WERI-Rb-1 (cell line): Measurements from ENCODE around the gene ELMOD1.

Experiments used
- DNase-seq: peaks from one replicate; pipeline ENCODE4 v3.0.0-alpha.2; 2020
- H3K27ac ChIP-seq: fragments of 250-450 bp; sonication (Bioruptor Pico); 2 replicates; pipeline ENCODE4 v1.5.1; 2020; ENCODE audit warnings: mild to moderate bottlenecking, moderate library complexity
- H3K27me3 ChIP-seq: fragments of 250-450 bp; sonication (Bioruptor Pico); 2 replicates; pipeline ENCODE4 v1.5.1; 2021; ENCODE audit warnings: mild to moderate bottlenecking, low read depth, moderate library complexity; ENCODE audit not compliant: insufficient read depth, severe bottlenecking
- H3K36me3 ChIP-seq: fragments of 250-450 bp; sonication (Bioruptor Pico); 2 replicates; pipeline ENCODE4 v1.5.1; 2020; ENCODE audit warnings: mild to moderate bottlenecking, moderate library complexity
- H3K4me3 ChIP-seq: 2 replicates; pipeline ENCODE4 v1.5.1; 2011; ENCODE audit warnings: low read depth, mild to moderate bottlenecking, control low read depth, low read length
- H3K9me3 ChIP-seq: fragments of 250-450 bp; sonication (Bioruptor Pico); 2 replicates; pipeline ENCODE4 v1.5.1; 2021; ENCODE audit warnings: mild to moderate bottlenecking, moderate library complexity; ENCODE audit not compliant: severe bottlenecking
- TF ChIP-seq, protein P1 (sequence below): IDR thresholded peaks from 2 replicates; pipeline ENCODE4 v1.5.1; 2011; ENCODE audit warnings: low read depth, mild to moderate bottlenecking, control low read depth, inconsistent platforms, low read length

The ELMOD1 gene

GRCh38 chr11:107631931-107632330, 41.0 kb downstream of the ELMOD1 start:
- no peak for DNase-seq
- no peaks in the 10 kb centered on the region for H3K36me3 ChIP-seq
- no peak overlapping the region for H3K27ac ChIP-seq
- H3K4me3 ChIP-seq, result no peak overlapping the region
- H3K9me3 ChIP-seq, result no peaks in the 10 kb centered on the region
- H3K27me3 ChIP-seq, result no peaks in the 10 kb centered on the region
- TF ChIP-seq, protein P1, sequence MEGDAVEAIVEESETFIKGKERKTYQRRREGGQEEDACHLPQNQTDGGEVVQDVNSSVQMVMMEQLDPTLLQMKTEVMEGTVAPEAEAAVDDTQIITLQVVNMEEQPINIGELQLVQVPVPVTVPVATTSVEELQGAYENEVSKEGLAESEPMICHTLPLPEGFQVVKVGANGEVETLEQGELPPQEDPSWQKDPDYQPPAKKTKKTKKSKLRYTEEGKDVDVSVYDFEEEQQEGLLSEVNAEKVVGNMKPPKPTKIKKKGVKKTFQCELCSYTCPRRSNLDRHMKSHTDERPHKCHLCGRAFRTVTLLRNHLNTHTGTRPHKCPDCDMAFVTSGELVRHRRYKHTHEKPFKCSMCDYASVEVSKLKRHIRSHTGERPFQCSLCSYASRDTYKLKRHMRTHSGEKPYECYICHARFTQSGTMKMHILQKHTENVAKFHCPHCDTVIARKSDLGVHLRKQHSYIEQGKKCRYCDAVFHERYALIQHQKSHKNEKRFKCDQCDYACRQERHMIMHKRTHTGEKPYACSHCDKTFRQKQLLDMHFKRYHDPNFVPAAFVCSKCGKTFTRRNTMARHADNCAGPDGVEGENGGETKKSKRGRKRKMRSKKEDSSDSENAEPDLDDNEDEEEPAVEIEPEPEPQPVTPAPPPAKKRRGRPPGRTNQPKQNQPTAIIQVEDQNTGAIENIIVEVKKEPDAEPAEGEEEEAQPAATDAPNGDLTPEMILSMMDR, result no peak

DNA sequence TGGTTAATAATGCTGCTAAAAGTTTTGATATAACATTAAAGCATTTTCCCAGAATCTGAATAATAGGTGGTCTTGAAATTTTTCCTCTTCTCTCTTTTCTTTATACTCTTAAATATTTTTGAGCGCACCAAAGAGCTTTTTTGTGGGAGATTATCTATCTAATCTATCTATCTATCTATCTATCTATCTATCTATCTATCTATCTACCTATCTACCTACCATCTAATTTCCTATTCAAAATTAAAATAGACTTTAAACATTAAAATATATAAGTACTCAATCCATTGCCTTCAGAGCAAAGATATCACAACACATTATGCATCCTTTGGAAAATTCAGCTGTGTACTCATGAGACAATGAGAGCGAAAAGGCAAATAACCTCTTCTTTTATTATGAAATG, 55.8 kb downstream of the ELMOD1 start:
- TF ChIP-seq, protein P1, result no peak
- DNase-seq, result no peak
- no peak overlapping the region for H3K27ac ChIP-seq
- H3K9me3 ChIP-seq, result no peaks in the 10 kb centered on the region
- no peaks in the 10 kb centered on the region for H3K27me3 ChIP-seq
- no peaks in the 10 kb centered on the region for H3K36me3 ChIP-seq
- no peak overlapping the region for H3K4me3 ChIP-seq

DNA sequence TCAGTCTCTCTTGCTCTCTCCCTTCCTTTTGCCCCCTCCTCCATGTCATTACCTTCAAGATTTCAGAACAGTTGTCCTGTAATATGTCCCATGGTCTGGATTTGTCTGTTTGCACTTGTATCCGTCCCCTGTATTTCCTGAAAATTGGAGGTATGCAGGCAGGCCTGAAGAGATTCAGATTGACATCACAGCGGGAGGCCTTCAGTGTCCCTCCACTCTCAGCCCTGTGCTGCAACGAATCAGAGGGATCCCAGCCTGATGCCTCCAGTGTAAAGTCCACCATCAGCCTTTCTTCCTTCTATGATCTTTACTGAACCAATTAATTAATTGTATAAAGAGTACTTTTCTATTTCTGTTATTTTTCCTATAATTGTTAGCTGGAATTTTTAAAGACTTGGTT, 57.3 kb downstream of the ELMOD1 start:
- no peak for DNase-seq
- H3K27me3 ChIP-seq, result no peaks in the 10 kb centered on the region
- no peaks in the 10 kb centered on the region for H3K36me3 ChIP-seq
- H3K9me3 ChIP-seq, result no peaks in the 10 kb centered on the region
- no peak overlapping the region for H3K27ac ChIP-seq
- no peak overlapping the region for H3K4me3 ChIP-seq
- TF ChIP-seq, protein P1, result no peak

DNA sequence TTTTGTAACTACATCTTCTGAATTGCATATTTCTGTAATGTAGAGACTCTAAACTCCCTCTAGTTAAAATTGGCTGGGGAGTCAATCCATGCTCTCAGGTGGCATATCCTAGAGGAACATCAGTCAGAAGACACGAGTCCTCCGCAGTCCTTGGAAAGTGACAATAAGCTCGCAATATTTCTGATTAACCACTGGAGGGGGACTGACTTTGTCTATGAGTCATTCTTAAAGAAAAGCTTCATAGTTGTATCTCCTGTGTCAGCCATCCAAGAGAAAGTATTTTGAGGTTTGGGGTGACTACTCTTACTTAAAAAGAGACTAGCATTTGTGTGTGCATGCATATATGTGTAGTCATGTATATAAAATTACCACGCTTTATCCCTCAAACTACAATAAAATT, 60.7 kb downstream of the ELMOD1 start:
- Histone ChIP-seq H3K36me3 (no peaks in the 10 kb centered on the region), H3K9me3 (no peaks in the 10 kb centered on the region), H3K4me3 (no peak overlapping the region), H3K27ac (no peak overlapping the region), H3K27me3 (no peaks in the 10 kb centered on the region)
- TF ChIP-seq, protein P1, result no peak
- DNase-seq, result no peak

- no peaks in the 10 kb centered on the region for H3K27me3 ChIP-seq
- DNase-seq, result no peak
- H3K27ac ChIP-seq, result no peak overlapping the region
- no peaks in the 10 kb centered on the region for H3K9me3 ChIP-seq
- H3K4me3 ChIP-seq, result no peak overlapping the region
- no peaks in the 10 kb centered on the region for H3K36me3 ChIP-seq
- TF ChIP-seq, protein P1, result no peak
Measured at GRCh38 chr11:107653076-107653475, 62.1 kb downstream of the ELMOD1 start.

DNA sequence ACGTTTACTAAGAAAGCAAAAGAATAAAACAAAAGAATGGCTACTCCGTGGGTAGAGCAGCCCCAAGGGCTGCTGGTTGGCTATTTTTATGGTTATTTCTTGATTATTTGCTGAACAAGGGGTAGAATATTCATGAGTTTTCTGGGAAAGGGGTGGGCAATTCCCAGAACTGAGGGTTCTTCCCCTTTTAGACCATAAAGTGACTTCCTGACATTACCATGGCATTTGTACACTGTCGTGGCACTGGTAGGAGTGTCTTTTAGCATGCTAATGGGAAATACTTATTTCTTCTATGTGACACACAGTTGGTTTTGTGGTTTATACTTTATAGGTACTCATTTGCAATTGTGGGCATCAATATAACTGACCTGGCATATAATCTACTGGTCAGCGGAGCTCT, 64.7 kb downstream of the ELMOD1 start:
- Histone ChIP-seq H3K27ac (no peak overlapping the region), H3K36me3 (no peaks in the 10 kb centered on the region), H3K4me3 (no peak overlapping the region), H3K27me3 (no peaks in the 10 kb centered on the region), H3K9me3 (no peaks in the 10 kb centered on the region)
- TF ChIP-seq, protein P1, result no peak
- no peak for DNase-seq
